GM19395 (cell line): Measurements from ENCODE around the gene ALOX15B.

Experiments used
- ATAC-seq: cut with Tn5 transposase; IDR thresholded peaks from one replicate; pipeline ENCODE4 v1.9.1; 2021; ENCODE audit warnings: mild to moderate bottlenecking, moderate library complexity; ENCODE audit not compliant: unreplicated experiment

The ALOX15B gene, protein sequence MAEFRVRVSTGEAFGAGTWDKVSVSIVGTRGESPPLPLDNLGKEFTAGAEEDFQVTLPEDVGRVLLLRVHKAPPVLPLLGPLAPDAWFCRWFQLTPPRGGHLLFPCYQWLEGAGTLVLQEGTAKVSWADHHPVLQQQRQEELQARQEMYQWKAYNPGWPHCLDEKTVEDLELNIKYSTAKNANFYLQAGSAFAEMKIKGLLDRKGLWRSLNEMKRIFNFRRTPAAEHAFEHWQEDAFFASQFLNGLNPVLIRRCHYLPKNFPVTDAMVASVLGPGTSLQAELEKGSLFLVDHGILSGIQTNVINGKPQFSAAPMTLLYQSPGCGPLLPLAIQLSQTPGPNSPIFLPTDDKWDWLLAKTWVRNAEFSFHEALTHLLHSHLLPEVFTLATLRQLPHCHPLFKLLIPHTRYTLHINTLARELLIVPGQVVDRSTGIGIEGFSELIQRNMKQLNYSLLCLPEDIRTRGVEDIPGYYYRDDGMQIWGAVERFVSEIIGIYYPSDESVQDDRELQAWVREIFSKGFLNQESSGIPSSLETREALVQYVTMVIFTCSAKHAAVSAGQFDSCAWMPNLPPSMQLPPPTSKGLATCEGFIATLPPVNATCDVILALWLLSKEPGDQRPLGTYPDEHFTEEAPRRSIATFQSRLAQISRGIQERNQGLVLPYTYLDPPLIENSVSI

DNA sequence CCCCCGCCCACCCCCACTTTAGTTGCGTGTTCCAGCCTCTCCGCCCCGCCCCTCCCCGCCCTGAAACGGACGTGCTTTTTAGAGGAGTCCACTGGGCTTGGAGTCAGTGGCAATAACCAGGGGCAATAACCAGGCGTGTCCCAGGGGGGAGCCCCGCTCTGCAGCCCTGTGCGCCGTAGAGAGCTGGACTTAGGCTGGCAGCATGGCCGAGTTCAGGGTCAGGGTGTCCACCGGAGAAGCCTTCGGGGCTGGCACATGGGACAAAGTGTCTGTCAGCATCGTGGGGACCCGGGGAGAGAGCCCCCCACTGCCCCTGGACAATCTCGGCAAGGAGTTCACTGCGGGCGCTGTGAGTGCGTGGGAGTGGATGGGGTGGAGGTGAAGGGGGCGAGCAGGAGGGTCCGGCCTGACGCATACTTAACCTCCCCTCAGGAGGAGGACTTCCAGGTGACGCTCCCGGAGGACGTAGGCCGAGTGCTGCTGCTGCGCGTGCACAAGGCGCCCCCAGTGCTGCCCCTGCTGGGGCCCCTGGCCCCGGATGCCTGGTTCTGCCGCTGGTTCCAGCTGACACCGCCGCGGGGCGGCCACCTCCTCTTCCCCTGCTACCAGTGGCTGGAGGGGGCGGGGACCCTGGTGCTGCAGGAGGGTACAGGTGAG is at the start of gene ALOX15B:
TSS of gene ALOX15B (plus strand) at position 106 of the 657 bp plus-strand sequence. CDS start at position 203, 97 bp downstream.
- no peak for ATAC-seq

DNA sequence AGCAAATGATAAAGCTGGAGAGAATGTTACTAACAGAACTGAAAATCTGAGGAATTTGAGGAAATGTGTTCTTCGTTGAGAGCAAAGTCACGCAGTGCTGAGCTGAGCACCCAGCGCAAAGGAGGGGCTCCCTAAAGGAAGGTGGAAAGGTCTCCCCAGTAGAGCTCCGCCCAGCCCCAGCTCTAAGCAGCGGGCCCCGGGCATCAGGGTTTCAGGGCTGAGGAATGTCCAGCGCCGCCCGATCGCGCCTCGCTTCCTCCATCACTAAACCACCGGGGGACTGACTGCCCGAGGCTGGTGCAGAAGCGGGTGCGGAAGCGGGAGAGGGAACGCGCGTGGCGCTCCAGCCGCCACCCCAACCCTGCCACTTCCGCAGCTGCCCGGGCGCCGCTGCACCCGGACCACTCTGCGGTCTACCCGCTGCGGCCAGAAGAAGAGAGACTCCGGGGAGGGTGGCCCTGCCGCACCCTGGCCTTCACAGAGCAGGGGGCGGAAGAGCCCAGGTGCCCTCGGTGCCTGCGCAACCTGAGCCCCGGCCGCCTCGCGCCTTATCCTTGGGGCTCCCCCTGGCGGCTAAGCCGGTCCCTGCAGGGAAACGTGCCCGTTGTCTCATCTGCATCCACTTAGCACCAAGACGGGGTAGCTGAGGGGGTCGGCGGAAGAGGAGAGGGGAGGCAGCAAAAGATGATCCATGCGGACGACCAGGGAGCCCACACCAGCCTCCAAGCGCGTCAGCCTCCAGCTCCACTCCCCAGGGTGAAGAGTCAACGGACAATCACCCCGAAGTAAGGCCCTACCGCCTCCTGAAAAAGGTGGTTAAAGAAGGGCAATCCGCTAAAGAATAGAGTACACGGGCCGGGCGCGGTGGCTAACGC is 48.8 kb upstream of the ALOX15B start:
- peak; percentile 78 for ATAC-seq

DNA sequence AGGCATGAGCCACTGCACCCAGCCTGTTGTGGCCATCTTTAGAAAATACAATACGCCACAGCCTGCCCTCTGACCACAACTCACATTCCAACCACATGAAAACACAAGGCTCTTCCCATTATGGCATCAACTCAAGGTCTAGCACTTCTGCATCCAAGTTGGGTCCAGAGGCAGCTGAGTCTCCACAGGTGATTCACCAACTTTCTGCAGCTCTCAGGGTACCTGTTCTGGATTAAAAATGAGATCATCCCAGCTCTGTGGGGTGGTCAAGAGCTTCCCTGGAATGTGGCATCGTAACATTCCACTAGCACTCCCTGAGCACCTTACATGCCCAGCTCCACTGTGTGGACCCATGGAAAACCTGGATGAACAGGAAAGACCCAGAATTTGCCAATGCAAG is 46.3 kb upstream of the ALOX15B start:
- no peak for ATAC-seq

DNA sequence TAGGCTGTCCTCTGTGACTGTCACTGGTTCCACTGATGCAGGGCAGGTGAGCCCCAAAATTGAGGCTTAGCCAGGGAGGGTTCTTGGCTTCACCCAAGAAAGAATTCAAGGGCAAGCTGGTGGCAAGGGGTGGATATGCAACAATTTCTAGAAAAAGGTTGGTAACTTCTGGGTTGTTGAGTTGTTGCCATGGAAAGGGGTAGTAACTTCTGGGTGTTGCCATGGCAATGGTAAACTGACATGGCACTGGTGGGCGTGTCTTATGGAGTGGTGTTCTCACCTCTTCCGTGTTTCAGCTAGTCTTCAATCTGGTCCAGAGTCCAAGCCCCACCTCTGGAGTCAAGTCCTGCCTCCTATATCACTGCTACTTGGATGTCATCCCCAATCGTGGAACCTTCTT is 45.9 kb upstream of the ALOX15B start:
- ATAC-seq, result no peak

DNA sequence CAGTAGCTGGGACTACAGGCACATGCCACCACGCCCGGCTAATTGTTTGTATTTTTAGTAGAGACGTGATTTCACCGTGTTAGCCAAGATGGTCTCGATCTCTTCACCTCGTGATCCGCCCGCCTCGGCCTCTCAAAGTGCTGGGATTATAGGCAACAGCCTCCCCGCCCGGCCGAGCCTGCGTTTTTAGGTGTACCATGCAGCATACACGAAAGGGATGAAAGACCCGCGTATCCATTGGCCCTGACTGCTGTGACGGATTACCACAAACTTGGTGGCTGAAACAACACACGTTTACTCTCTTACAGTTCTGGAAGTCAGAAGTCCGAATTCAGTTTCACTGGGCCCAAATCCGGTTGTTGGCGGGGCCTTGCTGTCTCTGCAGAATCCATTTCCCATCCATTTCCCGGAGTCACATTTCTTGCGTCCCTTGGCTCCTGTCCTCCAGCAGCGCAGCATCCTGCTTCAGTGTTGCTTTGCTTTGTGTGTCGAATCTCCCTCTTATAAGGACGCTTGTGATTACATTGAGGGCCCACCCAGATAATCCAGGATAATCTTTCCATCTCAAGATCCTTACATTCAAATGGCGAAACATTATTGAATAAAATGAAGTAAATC is 44.8 kb upstream of the ALOX15B start:
- no peak for ATAC-seq

DNA sequence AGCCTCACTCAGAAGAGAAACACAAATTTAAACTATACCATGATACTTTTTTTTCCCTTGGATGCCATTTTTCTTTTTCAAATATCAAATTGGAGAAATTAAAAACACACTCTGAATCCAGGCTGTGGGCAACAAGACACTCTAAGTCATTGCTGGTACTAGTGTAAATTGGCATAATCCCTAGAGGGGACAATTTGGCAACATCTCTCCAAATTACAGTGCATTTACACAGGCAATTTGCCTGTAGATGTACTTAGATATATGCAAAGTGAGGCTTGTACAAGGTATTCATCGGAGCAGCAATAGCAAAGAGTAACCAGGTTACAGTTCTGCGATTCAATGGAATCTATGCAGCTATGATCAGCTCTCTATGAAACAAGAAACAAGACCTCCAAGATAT is 43.1 kb upstream of the ALOX15B start:
- ATAC-seq, result no peak

DNA sequence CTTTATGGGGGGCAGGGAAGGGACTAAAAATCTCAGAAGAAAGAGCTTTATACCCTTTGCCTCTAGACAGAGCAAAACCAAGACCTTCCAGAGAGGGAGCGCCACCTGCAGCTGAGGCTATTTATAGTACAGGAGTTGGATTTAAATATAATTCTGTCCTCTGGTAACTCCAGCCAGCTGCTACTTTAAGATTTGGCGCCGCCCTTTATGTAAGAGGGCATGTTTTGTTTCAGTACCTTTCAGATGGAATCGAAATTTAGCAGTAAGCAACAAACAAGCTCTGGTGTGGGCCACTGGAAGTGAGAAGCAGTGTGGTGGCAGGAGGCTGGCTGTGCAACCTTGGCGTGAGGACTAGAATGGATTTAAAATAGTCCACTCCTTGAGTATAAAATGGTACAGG is 41.7 kb upstream of the ALOX15B start:
- ATAC-seq, result no peak

DNA sequence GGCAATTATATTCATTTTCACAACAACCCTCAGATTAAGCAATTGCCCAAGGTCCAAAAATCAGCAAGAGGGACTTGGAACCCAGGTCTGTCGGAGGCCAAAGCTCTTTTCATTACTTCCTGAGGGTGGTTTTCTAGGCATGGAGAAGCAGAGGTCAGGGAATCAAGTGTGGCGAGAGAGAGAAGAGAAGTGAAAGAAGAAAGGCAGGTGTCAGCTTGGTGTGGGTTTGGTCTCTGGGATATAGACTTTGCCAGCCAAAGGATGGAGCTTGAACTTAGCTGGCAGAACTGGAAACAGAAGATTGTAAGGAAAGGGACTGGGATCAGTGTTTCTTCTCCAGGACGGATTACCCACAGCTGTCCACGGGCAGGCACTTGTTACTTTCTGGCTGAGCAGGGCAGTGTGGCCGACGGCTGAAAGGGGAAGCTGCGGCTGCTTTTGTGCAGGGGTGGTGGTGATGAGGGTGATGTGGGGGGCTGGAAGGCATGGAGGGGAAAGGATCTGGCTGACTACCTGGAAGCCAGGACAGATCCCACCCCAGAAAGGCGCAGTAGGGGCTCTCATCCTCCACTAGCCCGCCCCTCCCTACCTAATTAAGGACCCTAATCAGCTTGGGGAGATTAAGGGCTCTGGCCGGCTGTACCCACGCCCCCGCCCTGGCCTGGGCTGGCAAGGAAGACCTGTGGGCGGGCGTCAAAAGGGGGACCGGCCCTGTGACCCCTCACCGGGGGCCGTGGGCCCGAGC is 36.7 kb upstream of the ALOX15B start, which contains the start of gene GUCY2D:
TSS of gene GUCY2D (plus strand) at position 640 of the 745 bp plus-strand sequence. CDS start 433 bp downstream, outside the sequence.
- no peak for ATAC-seq

DNA sequence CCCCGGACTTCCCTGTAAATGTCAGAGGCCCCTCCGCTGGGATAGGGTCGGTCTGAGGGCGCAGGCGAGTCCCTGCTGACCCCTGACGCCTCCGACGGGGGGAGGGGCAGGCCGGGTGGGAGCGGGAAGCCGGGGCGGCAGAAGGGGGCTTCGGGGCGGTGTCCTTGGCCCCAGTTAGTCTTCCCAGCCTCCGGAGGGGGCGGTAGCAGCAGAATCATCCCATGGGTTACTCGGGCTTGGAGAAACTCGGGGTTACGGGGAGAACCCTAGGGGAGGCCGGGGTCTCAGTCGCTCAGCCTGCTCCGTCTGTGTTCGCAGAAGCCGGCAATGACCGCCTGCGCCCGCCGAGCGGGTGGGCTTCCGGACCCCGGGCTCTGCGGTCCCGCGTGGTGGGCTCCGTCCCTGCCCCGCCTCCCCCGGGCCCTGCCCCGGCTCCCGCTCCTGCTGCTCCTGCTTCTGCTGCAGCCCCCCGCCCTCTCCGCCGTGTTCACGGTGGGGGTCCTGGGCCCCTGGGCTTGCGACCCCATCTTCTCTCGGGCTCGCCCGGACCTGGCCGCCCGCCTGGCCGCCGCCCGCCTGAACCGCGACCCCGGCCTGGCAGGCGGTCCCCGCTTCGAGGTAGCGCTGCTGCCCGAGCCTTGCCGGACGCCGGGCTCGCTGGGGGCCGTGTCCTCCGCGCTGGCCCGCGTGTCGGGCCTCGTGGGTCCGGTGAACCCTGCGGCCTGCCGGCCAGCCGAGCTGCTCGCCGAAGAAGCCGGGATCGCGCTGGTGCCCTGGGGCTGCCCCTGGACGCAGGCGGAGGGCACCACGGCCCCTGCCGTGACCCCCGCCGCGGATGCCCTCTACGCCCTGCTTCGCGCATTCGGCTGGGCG is 35.9 kb upstream of the ALOX15B start:
- ATAC-seq, result no peak

DNA sequence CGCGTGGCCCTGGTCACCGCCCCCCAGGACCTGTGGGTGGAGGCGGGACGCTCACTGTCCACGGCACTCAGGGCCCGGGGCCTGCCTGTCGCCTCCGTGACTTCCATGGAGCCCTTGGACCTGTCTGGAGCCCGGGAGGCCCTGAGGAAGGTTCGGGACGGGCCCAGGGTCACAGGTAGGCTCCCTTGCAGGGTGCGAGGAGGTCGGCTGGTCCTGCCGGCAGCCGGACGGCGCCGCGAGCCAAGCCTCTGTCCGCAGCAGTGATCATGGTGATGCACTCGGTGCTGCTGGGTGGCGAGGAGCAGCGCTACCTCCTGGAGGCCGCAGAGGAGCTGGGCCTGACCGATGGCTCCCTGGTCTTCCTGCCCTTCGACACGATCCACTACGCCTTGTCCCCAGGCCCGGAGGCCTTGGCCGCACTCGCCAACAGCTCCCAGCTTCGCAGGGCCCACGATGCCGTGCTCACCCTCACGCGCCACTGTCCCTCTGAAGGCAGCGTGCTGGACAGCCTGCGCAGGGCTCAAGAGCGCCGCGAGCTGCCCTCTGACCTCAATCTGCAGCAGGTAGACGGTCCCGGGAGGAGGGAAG is 35.2 kb upstream of the ALOX15B start:
- no peak for ATAC-seq

DNA sequence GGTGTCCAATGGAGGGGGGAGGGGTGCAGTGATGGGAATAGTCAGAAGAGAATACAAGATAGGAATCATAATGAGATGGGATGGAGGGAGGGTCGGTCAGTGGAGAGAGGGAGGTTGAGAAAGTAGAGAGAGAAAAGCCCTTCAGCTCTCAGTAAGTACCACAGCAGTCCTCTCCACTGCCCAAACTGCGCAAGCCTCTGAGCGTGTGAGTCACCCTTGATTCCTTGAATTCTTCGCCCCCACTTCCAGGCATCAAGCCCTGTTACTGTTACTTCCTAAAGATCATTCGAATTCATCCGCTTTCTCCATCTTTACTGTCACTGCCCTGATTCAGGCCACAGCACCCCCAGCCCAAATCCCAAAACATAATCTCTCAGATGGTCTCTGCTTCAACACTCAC is 34.0 kb upstream of the ALOX15B start:
- no peak for ATAC-seq

DNA sequence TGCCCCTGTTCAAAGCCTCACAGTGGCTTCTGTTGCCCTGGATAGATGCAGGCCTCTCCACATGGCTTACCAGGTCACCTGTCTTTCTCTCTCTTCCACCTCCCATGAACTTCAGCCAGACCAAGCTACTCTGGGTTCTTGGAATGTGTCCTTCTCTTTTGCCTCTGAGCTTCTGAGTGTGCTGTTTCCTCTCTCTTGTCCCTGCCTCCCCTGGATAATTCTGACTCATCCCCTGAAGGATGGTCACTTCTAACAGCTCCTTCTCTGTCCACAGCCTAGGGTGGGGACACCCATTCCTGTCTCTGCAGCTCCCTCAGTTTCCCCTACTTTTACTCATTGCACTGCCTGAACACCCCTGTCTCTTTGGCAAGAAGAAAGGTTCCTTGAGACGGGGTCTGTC is 33.5 kb upstream of the ALOX15B start:
- no peak for ATAC-seq

DNA sequence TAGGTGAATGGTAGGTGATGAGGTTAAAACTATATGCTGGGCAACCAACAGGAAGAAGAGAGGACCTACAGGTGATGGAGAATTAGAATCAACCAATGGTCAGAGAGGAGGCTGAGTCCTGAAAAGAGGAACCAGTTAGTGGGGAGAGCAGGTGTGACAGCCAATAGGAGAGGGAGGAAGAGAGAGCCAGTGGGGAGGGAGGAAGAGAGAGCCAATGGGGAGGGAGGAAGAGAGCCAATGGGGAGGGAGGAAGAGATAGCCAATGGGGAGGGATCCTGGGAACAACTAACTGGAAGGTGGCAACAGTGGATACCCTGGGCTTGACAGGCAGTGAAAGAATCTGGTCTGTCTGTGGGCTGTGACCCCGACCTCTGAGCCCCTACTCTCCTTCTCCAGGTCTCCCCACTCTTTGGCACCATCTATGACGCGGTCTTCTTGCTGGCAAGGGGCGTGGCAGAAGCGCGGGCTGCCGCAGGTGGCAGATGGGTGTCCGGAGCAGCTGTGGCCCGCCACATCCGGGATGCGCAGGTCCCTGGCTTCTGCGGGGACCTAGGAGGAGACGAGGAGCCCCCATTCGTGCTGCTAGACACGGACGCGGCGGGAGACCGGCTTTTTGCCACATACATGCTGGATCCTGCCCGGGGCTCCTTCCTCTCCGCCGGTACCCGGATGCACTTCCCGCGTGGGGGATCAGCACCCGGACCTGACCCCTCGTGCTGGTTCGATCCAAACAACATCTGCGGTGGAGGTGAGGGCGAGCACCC is 32.7 kb upstream of the ALOX15B start:
- ATAC-seq, result no peak

DNA sequence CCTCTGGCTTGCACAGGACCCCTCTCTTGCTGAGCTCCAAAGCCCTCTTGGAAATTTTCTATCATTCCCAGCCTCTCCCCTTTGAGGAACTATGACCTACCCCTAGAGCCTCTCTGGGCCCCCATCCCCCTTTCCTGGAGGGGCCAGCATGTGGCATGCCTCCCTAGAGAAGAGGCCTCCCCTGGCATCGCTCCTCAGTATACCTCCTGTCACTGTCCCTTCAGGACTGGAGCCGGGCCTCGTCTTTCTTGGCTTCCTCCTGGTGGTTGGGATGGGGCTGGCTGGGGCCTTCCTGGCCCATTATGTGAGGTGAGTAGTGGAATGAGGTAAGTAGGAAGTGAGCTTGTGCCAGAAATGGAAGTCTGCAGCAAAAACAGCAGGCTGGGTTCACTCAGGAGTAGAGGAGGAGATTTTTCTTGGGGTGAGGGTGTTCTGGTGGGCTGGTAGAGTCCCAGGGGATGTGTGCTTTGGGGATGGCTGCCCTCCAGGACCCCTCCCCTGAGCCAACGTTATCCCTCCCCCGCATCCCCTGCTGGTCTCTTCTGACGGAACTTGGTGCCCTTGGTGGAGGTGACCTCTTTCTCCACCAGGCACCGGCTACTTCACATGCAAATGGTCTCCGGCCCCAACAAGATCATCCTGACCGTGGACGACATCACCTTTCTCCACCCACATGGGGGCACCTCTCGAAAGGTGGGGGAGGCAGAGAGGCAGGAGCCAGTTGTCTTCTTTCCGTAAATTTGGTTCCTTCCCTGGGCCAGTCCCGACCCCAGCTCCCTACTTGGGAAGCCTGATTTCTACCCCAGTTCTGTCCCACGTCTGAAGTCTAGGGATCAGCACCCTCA is 31.8 kb upstream of the ALOX15B start:
- ATAC-seq, result no peak

DNA sequence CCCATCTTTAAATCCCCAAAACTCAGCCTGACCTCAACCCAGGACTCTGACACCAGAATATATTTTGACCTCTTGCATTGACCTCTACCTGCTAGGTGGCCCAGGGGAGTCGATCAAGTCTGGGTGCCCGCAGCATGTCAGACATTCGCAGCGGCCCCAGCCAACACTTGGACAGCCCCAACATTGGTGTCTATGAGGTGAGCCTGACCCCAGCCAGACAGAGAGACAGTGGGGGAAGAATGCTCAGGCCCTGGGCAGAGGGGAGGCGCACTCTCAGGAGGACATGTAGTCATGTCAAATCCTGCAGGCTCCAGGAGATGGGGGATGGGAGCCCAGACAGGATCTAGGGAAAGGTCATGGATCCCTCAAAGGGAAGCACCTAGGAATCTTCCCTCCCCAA is 31.0 kb upstream of the ALOX15B start:
- ATAC-seq, result no peak

DNA sequence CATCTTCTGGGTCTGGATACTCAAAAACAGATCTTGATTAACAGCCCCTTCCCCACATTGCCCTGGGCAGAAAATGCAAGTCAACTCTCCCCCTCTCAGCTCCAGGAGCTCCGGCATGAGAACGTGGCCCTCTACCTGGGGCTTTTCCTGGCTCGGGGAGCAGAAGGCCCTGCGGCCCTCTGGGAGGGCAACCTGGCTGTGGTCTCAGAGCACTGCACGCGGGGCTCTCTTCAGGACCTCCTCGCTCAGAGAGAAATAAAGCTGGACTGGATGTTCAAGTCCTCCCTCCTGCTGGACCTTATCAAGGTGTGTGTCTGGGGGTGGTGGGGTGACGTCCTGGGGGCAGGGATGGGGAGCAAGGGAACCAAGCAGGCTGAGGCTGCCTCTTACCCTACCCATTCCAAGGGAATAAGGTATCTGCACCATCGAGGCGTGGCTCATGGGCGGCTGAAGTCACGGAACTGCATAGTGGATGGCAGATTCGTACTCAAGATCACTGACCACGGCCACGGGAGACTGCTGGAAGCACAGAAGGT is 26.7 kb upstream of the ALOX15B start:
- ATAC-seq, result no peak
